Right lobe of liver (tissue), 4 donors: ENCODE results near the gene CCDC30.

ENCODE experiments used
- CTCF ChIP-seq, 4 donors: fragments of 200-600 bp in 3 of 4; fragments of 450-650 bp in 1 of 4; IDR thresholded peaks; one replicate each; pipeline versions ENCODE4 v1.5.1 to v1.8.0; 2016 to 2022; ENCODE audit warnings: antibody characterized with exemption in 4 of 4, mild to moderate bottlenecking in 2 of 4
- POLR2A ChIP-seq: fragments of 450-650 bp; IDR thresholded peaks from one replicate; pipeline ENCODE4 v1.6.1; 2017; ENCODE audit warnings: antibody characterized with exemption, mild to moderate bottlenecking
- donor health status: DM: no; HTN: no; CAD: no.
- donor health status: DM: no; HTN: no; CAD: no.
- donor health status: DM: no; HTN: yes; CAD: no.

DNA sequence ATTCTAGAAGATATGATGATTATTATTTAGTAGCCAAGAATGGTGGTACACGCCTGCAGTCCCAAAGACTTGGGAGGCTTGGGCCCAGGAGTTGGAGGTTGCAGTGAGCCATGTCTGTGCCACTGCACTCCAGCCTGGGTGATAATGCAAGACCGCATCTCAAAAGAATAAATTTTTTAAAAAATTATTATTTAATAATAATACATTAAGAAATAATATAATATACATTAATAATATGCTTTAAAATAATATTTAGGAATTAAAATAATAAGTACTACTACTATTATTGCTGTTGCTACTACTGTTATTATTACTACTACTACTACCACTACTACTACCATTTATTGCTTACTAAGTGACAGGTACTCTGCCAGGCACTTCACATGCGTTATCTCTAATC, 27.2 kb downstream of the CCDC30 start:
- no peak for TF ChIP-seq CTCF (IDR thresholded peaks at IDR 0.05)
- no peak for TF ChIP-seq POLR2A
